SW480 (cell line): ENCODE results near the gene YJU2.
"Not testable (repeated sequence)": the region's sequence is repeated elsewhere in the genome, so short reads cannot be mapped to it uniquely, and the experiment has no call there.

Experiments
- DNase-seq: peaks from one replicate; pipeline ENCODE4 v3.0.0-alpha.2; 2016; ENCODE audit warnings: low spot score

The YJU2 gene

GRCh38 chr19:4246767-4247593, at the start of gene YJU2:
Gene YJU2 (plus strand): TSS chr19:4247080. CDS start chr19:4247147, 67 bp downstream.
- DNase-seq: peak; percentile 98

GRCh38 chr19:4197228-4197624, 49.7 kb upstream of the YJU2 start:
- DNase-seq: no peak

GRCh38 chr19:4197625-4198466, 49.0 kb upstream of the YJU2 start:
- no peak for DNase-seq

DNA sequence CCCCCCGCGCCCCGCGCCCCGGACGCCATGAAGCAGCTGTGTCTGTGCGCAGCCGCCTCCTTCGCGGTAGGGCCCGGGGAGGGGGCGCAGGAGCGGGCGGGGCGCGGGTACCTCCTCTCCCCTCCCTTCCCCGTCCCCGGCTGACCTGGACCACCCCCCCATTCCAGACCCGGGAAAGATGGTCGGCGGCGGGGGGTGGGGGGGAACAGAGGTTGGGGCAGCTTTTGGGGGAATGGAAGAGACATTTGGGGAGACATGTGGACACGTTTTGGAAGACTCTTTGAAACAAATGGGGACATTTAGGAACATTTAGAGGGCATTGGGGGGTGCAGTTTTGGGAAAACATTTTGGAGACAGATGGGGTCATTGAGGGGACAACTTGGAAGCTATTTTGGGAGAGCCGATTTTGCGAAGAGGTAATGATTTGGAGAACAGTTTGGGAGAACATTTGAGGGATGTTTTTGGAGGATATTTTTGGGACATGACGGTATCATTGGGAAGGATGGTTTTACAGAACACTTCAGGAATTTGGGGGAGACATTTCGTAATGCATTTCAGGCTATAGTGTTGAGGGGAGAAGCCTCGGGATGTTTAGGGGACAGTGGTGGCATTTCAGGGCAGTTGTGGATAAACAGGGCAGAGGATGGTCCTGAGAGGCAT, 48.3 kb upstream of the YJU2 start:
- DNase-seq: no peak

- DNase-seq: peak; percentile 31
Observed at GRCh38 chr19:4199699-4200293, 47.1 kb upstream of the YJU2 start.

DNA sequence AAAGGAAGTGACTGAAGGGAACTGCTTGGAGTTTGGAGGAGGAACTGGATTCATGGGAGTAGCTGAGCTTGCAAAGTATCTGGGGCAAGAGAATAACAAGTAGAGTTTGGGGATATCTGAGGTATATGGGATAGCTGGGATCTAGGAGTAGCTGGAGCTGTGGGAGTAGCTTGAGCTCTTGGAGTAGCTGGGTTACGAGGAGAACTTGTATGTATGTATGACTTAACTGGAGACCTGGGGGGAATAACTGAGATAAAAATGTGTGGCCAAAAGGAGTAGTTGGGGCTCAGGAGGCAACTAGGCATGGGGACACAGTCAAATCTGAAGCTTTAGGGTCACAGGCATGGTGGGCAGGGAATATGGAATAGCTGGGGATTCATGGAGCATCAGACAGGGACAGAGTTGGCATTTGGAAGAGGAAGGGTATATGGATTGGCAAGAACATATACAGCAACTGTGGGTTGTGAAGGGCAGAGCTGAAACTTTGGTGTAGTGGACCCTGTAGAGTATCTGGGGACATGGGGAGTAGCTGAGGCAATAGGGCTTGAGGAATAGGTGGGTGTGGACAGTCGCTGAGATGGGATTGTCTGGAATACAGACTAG, 45.8 kb upstream of the YJU2 start:
- no peak for DNase-seq

DNA sequence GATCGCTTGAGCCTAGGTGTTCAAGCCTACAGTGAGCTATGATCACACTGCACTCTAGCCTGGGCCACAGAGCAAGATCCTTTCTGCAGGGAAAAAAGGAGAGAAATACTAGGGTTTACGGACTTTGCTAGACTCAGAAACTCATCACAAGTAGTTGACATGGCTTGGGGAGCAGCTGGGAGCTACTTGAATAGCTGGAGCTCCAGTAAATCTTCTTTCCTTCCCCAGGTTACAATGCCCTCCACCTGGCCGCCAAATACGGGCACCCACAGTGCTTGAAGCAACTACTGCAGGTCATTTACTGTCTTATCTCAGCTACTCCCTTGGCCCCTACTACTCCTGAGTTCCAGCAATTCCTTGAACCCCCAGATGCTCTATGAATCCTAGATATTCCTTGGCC, 45.1 kb upstream of the YJU2 start:
- DNase-seq: no peak

GRCh38 chr19:4206818-4207484, 39.9 kb upstream of the YJU2 start:
- peak; percentile 31 for DNase-seq

GRCh38 chr19:4208385-4209094, 38.3 kb upstream of the YJU2 start:
- DNase-seq: no peak

DNA sequence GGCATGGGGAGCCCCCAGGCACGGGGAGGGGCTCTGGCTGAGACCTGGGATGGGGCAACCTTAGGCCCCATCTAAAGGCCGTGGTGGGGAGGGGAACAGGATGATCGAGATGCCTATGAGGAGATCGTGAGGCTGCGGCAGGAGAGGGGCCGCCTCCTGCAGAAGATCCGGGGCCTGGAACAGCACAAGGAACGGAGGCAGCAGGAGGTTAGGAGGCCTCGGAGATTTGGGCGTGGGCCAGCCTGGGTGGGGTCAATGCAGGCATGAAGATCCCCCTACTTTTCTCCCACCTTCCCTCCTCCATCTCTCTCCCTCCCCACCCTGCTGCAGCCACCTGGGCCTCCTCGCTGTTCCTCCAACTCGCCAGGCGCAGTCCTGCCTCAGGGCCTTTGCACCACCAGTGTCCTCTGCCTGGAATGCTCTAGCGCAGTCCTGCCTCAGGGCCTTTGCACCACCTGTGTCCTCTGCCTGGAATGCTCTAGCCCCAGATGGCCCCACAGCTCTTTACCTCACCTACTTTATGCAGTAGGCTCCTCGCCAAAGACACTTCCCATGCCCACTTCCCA, 36.6 kb upstream of the YJU2 start:
- DNase-seq: no peak

DNA sequence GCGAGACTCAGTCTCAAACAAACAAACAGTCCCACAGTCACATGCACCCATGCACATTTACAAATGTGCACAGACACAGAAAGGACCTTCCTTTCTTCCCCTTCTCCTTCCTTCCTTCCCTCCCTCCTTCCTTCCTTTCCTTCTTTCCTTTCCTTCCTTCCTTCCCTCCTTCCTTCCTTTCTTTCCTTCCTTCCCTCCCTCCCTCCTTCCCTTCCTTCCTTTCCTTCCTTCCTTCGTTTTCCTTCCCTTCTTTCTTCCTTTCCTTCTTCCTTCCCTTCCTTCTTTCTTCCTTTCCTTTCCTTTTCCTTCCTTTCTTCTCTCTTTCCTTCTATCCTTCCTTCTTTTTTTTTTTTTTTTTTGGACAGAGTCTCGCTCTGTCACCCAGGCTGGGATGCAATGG, 33.8 kb upstream of the YJU2 start:
- DNase-seq: no peak

- DNase-seq: no peak
Observed at GRCh38 chr19:4215807-4216206, 31.1 kb upstream of the YJU2 start.

DNA sequence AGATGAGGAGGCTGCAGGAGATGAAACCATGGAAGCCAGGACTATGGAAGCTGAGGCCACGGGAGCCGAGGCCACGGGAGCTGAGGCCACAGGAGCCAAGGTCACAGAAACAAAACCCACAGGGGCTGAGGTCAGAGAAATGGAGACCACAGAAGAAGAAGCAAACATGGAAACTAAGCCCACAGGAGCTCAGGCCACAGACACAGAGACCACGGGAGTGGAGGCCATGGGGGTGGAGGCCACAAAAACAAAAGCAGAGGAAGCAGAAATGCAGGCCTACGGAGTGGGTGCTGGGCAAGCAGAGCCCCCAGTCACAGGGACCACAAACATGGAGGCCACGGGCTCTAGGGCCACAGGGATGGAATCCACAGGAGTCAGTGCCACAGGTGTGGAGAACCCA, 30.0 kb upstream of the YJU2 start:
- DNase-seq: no peak

DNA sequence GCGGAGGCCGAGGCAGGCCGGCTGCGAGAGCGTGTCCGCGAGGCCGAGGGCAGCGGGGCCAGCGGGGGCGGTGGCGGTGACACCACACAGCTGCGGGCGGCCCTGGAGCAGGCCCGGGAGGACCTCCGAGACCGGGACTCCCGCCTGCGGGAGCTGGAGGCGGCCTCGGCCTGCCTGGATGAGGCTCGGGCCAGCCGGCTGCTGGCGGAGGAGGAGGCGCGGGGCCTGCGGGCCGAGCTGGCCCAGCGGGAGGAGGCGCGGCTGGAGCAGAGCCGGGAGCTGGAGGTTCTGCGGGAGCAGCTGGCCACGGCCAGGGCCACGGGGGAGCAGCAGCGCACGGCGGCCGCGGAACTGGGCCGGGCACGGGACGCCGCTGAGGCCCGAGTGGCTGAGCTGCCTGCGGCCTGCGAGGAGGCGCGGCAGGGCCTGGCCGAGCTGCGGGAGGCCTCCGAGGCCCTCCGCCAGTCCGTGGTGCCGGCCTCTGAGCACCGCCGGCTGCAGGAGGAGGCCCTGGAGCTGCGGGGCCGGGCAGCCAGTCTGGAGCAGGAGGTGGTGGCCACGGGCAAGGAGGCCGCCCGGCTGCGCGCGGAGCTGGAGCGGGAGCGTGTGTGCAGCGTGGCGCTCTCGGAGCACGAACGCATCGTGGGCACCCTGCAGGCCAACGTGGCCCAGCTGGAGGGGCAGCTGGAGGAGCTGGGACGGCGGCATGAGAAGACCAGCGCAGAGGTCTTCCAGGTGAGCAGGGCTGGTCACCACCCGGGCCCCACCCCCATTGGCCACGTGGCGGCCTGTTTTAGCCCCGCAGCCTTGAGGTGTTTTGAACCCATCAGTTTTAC, 29.2 kb upstream of the YJU2 start:
- no peak for DNase-seq

DNA sequence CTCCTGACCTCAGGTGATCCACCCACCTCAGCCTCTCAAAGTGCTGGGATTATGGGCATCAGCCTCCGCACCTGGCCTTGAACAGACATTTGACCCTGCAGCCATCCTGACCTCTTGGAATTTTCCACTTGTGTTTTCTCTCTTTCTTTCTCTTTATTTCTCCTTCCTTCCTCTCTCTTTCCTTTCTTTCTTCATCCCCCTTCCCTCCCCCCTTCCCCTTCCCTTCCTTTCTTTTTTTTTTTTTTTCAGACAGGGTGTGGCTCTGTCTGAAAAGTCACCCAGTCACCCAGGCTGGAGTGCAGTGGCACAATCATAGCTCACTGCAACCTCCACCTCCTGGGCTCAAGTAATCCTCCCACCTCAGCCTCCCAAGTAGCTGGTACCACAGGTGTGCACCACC, 28.4 kb upstream of the YJU2 start:
- not testable (repeated sequence) for DNase-seq

GRCh38 chr19:4220188-4220587, 26.7 kb upstream of the YJU2 start:
- no peak for DNase-seq

GRCh38 chr19:4224470-4224869, 22.4 kb upstream of the YJU2 start:
- no peak for DNase-seq

GRCh38 chr19:4225885-4226284, 21.0 kb upstream of the YJU2 start:
- DNase-seq: no peak

- no peak for DNase-seq
Observed at GRCh38 chr19:4227771-4228170, 19.1 kb upstream of the YJU2 start.
